ENCODE measurements around the gene BTBD17.
A peak's percentile ranks its signal among the peaks of the same experiment; 100 is the strongest.

The BTBD17 gene

DNA sequence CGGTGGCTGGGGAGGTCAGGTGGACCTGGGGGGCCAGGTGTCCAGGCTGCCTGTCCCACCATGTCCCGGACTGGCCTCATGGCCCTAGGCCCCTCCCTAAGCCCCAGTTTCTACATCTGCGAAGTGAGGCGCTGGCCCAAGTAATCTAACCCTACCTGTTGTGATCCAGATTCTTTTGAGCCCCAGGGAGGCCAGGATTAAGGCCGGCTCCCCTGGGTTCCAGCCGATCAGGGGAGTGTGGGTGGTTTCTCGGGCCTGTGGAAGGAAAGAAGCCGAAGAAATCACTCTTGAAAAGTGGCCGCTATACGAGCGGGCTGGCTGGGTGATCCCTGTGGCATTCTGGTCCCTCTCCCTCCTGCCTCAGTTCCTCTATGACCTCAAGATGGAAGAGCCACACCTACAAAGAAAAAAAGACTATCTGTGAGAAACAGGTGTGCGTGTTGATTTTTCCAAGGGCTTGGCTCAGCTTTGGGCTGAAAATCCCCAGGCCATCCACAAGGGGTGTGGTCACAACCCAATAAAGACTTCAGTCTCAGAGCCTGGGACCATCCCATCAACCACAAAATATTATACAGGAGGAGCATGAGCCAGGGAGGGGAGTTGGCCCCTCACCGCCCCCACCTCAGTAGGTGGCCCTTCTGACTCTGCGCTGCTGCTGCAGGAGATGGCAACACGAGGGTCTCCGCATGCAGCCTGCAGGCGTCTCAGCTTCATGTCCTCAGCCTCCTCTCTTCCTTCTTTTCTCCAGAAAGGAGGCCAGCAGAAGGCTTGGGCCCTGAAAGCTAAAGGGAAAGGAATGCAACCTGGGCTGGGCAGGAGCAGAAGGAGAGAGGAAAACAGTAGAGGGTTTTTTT is 25.9 kb upstream of the BTBD17 start:
- no peak for DNase-seq

DNA sequence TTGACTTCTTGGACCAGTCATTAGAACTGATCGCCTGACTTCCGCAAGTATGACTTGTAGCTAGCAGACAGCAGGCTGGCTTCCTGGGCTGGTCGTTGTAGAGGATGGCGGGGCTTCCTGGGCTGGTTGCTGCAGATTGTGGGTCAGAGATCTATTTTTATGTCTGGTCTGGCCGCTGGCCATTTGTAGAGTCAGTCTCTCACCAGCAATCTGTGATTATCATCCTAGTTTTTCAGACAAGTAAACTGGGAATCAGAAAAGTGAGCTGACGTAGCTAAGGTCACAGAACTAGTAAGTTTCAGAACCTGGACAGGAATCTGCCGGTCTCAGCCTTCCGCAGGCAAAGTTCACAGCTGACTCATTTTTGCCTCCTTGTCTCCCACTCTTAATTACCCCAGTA is 24.7 kb upstream of the BTBD17 start:
- no peak for DNase-seq

DNA sequence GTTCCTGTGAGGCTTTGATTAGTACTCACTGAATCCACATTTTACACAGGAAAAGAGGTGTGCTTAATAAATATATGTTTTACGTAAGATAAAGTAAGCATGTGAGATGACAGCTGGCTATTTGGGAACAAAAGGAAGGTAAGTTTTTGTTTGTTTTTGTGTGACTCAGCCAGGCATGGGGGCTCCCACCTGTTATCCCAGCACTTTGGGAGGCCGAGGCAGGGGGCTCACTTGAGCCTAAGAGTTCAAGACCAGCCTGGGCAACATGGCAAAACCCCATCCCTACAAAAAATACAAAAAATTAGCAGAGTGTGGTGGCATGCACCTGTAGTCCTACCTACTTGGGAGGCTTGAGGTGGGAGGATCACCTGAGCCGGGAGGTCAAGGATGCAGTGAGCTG is 23.5 kb upstream of the BTBD17 start:
- no peak for DNase-seq

DNA sequence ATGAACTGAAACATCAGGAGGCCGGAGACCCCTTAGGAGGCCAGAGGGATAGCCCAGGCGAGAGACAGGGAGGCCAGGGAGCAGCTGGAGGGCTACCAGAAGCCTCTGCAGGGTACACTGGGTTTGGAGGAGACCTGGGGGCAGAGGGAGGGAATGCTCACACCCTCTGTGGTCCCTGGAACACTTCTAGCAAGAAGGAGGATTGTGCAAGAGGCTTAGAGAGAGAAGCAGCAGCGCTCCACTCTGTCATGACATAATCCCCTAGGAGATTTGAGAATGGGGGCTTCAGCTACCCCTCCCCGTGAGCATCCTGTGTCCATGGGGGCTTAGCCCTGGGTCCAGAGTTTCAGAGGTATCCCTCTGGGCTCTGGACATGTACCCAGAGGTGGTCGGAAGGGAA is 21.5 kb upstream of the BTBD17 start:
- no peak for DNase-seq

DNA sequence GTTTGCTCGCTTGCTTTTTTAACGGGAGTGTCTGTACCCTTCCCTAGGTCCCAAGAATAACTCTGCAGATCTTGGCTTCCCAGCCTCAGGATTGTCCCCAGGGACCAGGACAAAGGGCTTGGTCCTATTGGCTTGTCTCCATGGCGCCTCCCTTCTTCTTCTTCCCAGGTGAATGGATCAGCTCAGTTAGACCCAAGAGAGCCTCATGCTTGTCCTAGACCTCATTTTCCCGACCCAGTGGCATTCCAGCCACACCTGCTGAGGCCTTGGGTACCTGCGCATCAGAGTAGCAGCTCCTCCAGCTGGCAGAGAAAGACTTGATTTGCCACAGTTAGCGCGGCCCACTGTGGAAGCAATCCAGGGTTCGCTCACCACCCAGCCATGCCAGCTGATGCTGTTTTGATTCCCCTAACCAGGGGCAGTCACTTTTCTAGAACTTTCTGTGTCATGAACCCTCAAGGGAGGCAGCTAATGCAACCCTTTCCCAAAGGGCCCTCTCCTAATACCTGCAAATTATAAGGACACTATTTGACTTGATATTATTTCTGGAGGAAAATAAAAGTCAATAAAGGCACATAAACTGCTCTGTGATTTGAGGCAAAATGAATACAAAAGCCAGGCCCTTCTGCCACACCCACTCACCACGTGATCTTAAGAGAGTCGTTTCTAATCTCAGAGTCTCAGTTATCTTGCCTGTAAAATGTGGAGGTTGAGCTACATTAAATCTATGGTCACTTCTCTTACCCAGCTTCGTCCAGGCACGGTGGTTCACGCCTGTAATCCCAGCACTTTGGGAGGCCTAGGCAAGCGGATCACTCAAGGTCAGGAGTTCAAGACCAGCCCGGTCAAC is 19.5 kb upstream of the BTBD17 start:
- DNase-seq: no peak

DNA sequence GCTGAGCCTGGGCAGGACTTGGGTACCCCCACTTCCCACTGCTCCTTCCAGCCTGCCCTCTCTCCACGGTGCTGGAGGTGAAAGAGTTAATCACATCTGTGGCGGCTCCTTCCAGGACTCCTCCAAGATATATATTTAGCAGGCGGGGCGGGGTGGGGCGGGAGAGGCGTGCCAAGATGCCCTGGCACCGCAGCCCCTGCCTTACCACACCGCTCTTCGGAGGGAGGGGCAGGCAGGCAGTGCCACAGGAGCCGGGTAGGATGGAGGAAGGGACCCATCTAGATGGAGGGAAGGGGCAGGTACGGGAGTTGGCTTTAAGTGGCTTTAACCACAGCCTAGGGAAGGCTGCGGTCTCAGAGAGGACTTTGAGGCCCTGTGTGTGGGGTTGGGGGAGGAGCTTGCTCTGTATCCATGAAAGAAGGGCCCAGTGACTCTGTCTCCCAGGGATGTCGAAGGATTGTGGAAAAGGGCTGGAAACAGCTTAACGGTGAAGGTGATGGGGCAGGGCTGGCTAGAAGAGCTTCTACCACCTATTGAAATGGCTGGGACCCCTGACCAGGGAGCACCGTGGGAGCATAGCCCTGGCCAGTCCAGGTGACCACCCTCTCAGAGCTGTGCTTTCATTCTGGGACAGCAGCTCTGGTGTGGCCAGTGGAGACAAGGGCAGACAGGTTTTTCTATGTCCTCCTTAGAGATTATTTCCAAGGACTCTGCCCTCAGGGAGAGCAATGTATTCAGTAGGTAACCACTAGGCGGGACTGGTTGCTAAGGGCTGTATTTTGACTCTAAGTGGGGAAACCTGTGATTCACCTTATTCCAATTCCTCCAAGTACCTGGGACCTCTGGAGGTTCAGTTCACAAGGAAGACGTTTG is 18.7 kb upstream of the BTBD17 start:
- no peak for DNase-seq

DNA sequence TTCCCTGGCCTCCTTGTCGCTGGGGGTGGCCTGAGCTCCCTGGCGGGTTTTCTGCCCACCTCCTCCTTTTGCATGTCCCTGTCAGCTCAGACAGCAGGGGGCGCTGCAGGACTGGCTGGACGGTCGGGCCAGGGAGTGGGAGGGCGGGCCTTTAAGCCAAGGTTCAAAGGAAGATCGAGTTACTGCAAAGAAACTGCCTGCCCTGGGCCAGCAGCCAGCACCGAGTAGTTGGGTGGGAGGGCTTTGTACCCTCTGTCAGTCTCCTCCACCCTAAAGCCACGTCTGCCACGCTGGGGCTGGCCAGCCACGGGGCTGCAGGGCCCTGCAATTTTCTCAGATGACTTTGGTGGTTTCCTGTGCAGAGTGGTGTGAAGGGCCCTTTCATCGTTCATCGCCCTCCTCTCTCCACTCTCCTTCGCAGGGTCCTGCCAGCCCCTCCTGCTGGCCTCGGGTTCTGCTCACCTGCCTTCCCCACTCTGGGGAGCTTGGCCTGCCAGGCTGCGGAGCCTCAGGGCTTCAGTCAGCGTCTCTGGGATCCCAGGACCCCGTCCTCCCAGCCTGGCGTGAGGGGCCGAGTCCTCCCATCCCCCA is 17.9 kb upstream of the BTBD17 start:
- DNase-seq: peak; percentile 93

DNA sequence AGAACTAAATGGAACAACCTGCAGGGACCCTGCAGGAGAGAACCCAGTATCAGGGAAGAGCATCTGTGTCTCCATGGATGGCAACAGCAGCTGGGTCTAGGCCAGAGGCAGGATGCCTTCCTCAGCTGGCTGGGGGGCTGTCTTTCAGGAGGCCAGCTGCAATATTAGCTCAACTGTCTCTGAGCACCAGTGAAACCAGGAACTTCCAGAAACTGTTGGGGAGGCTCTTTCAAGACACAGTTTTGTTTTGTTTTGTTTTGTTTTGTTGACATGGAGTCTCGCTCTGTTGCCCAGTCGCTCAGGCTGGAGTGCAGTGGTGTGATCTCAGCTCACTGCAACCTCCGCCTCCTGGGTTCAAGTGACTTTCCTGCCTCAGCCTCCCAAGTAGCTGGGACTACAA is 13.2 kb upstream of the BTBD17 start:
- no peak for DNase-seq

DNA sequence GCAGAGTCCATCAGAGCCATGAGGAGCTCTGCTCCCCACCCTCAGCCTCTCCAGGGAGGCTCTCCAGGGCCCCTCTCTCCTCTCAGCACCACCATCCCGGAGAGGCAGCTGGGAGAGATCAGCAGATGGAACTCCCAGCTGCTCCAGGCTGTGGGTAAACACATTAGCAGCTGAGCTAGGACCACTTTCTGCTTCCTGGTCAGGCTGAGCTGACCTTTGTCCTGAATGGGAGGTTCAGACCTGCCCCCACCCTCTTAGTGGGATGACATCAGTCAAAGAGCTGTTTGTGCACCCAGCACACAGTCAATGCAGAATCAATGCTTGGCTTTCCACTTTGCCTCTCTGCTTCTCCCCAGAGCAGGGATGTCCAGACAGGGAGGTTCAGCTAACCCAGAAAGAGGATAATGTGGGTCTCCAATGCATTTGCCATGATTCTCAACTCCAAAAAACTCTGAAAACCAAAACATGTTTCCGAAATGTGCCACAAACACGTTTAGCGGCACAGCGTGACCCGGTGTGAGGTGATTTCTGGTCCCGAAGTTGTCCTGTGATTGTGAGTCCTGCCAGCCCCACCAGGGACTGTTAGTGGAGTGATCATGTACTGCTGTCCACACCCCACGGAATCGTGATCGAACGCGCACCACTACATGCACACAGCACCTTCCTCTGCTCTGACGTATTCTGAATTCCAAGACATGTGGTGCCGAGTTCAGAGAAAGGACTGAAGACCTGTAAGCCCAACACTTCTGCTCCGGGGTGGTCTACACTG is 12.4 kb upstream of the BTBD17 start:
- DNase-seq: no peak

DNA sequence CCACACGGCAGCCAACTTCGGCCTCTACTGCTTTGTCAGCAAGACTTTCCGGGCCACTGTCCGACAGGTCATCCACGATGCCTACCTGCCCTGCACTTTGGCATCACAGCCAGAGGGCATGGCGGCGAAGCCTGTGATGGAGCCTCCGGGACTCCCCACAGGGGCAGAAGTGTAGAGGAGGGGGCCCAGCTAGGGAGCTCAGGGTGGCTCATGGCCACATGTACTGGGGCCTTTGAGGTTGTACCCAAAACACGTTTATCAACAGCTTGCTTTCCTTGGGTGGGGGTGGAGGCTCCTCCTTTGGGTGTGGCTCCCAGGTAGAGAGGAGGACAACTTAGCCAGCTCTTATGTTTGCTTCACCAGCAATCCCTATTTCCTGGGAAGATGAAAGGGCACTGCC is 10.8 kb upstream of the BTBD17 start:
- no peak for DNase-seq

DNA sequence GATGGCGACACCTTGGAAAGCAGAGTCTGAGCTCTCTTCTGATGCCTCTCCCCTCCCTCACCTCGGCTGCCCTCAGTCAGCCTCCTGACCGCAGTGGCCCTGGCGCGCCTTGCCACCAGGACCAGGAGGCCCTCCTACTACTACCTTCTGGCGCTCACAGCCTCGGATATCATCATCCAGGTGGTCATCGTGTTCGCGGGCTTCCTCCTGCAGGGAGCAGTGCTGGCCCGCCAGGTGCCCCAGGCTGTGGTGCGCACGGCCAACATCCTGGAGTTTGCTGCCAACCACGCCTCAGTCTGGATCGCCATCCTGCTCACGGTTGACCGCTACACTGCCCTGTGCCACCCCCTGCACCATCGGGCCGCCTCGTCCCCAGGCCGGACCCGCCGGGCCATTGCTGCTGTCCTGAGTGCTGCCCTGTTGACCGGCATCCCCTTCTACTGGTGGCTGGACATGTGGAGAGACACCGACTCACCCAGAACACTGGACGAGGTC is 10.0 kb upstream of the BTBD17 start:
- DNase-seq: no peak

DNA sequence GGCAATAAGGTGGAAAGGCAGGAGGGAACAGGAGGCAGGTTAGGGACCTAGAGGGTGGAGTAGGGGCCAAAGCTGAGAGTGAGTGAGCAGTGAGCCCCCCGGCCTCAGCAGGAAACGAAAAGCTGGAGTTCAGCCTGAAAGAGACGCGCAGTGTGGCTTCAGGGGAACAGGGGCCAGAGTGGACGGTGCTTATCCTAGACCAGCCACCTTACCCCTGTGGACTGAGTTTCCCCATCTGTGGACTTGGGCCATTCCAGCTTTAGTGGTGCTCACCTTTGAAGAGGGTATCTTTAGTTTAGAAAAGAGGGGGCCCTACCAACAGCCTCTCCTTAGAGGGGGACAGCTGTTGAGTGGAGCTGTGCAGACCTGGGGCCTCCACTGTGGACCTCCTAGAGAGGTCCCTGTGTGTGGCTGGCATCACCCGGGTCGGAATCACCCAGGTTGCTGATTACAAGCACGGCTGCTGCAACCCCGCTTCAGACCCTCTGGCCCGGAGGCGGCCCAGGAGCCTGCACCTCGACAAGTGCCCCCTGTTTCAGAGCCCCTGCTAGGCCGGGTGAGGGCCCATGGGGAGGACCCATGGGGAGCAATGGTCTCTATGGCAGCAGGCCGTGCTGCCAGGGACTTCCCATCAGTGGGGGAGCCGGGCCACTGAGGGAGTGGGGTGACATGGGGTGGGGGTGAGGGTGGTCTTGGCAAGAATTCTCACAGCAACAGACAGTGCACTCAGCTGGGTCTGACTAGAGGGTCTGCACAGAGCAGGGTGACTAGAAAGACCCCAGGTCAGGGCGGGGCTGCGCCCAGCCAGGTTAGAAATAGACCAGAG is 8.2 kb upstream of the BTBD17 start:
- no peak for DNase-seq

DNA sequence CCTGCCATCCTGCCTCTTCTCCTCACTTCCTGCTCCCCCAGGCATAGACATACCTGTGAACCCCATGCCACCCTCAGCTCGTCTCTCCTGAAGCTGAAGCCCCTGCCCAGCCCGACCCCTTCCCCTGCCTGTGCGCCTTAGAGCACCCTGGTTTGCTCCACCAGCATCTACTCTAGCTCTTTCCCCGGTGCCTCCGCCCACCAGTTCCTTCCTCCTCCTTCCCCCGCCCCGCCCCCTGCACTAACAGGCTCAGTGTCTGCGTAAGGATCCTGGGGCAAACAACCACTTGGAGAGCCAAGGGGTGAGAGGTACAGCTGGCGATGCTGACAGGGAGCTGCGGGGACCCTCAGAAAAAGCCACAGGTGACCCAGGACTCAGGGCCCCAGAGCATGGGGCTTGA is 7.6 kb upstream of the BTBD17 start:
- DNase-seq: peak; percentile 80

DNA sequence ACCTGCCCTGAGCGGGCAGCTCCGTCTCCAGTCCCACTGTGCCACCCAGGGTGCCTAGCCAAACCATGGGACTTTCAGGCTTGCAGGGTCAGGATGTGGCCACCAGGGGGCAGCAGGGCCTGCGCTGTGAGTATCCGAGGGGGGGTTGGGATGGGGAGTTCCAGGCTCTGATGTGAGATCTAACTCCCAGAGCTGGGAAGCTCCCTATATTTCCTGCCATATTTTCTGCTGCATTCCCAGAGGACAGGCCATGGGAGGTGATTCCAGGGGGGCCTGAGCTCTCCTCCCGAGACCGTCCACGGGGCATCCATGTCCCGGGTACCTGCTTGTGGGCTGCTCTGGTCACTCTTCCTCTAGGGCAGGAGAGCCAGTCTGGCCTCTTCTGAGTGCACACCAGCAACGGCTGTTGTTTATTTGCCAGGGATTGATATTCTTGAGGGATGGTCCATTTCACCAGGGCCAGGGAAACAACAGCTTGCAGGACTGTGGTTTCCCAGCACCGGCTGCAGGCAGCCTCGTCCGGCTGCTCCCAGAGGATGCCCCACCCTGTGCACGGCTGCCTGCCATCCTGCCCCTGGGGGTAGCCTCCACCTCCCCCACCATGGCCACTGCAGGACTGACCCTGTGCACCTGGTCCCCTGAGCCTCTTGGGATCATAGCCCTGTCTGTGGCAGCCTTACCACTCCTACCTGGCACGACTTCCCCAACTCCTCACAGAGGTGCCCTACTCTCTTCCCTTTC is 6.8 kb upstream of the BTBD17 start:
- peak; percentile 81 for DNase-seq

DNA sequence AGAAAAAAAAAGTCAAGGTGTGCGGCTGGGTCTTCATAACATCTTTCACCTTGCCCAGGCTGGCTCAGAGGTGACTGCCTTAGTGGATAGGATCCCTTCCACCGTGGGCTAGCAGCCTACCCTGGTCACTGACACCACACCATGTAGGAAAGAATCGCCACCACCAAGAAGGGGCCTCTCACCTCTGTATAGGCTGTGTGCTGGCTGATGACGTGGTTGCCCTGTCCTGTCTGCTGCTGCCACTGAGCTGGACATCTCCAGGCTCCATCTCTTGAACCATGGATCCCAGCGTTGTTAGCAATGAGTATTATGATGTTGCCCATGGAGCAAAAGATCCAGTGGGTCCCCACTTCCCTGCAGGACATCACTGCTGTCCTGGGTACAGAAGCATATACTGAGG is 5.5 kb upstream of the BTBD17 start, which contains the start of gene GPR142:
Gene GPR142, plus strand, starts transcription at position 301 of the 400 bp plus-strand sequence. CDS start 2,035 bp downstream, outside the sequence.
- DNase-seq: no peak

DNA sequence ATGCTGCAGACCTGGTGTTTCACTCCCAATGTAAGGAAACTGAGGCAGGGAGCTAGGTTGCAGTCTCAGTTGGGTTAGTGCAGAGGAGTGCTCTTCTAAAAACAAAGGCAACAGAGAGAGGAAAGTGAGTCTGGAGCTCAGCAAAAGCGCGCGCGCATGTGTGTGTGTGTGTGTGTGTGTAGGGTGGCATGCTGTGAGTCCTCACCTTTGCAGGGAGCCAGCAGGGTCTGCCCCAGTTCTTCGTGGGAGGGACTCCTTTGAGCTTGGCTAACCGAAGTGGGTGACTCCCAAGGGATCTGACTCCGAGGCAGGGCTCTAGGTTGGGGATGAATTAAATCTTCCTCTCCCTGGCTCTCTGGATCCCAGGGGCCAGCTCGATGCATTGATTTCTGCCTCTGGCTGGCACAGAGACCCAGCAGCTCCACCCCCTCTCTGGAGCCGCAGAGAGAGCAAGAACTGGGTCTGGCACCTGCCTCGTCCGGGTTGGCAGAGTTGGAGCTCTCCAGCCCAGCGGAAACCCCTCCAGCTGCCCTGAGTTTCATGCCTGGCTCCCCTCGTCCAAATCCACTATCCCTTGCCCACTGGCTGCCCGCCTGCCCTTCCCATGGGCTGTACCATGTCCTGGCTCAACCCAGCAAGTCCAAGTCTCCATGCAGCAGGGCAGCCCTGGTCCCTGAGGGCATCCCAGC is 1.3 kb upstream of the BTBD17 start:
- no peak for DNase-seq

DNA sequence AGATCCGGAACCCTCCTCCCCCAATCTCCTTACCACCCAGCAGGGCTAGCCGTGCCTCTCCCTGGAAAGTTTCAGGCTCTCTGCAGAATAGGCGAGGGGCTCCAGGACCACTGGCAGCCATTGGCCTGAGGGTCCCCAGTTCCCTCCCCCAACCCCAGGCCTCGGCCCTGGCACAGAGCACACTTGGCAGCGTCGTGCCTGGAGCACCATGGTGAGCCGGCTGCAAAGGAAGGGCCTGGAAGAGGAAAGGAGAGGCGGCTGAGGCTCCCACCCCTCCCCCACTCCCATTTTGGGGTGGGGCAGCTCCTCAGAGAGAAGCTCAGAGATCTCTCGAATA is 369 bp upstream of the BTBD17 start:
- DNase-seq: no peak

DNA sequence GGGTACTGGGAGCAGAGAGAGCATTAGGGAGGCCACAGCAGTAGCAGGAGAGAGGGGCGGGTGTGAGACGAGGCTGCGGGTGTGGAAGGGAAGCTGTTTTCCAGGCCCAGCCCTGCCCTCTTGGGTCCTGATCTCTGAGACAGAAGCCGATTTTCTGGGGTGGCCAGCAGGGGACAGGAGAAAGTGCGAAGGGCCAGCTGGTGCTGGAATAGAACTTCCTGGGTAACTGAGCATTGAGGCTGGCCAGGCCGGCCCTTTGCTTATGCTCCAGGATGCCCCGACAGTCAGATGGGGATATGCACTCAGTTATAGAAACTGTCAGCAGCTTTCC is 804 bp downstream of the BTBD17 start:
- no peak for DNase-seq

DNA sequence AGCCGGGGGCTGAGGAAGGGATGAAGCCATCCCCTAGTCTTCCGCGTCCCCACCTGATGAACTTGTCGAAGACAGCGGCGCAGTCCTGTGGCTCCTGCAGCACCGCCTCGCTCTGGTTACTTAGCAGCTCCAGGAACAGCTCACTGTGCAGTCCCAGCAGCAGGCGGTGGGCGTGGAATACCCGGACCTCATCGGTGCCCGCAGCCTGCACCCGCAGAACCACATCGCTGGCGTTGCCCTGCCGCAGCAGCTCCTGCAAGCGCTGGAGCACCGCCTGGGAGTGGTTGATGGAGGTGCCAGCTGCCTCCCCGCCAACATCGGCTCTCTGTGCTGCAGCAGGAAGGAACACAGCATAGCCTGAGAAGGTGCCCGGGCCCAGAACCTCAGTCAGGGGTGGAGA is 1.8 kb downstream of the BTBD17 start:
- DNase-seq: no peak

DNA sequence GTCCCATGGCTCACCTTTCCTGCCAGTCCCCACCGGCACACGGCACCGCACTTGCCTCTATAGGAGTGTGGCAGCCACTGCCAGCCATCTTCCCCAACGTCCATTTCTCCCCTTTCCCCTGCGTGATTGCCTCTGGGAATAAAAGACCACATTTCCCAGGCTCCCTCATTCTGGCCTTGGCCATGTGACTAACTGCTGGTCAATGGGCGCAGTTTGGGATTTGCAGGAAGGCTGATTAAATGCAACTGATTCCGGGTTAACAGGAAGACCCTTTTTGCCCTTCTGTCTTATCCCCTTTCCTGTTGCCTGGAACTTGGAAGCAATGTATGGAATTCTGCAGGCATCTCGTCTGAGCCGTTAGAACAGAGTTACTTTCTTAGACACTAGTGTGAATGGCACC is 3.0 kb downstream of the BTBD17 start:
- DNase-seq: no peak

All from CD4-positive, alpha-beta T cell treated with Interleukin-6 for 4 hours (primary cell).